ENCODE results near the gene RASGRP4.

RASGRP4 gene

GRCh38 chr19:38395381-38396114 lies 30.5 kb downstream of the RASGRP4 start:
- Histone ChIP-seq H3K4me3 (ENCODE audit: low read depth, low read length) (peak overlapping the region; percentile 32), H3K9ac (ENCODE audit: low read depth, low read length) (peak overlapping the region; percentile 47), H3K9me3 (ENCODE audit: control insufficient read depth, insufficient read depth, low read length) (no peaks in the 10 kb centered on the region), H3K36me3 (ENCODE audit: control insufficient read depth, insufficient read depth, low read length) (peaks cover 4% of the 10 kb centered on the region), H3K27me3 (ENCODE audit: control insufficient read depth, insufficient read depth, low read length) (peaks cover 50% of the 10 kb centered on the region), H3K4me1 (ENCODE audit: control insufficient read depth, insufficient read depth, low read length) (peaks cover 12% of the 10 kb centered on the region)

GRCh38 chr19:38394488-38394887 lies 31.5 kb downstream of the RASGRP4 start:
- Histone ChIP-seq H3K4me3 (ENCODE audit: low read depth, low read length) (peak overlapping the region; percentile 28), H3K9me3 (ENCODE audit: control insufficient read depth, insufficient read depth, low read length) (no peaks in the 10 kb centered on the region), H3K9ac (ENCODE audit: low read depth, low read length) (no peak overlapping the region), H3K27me3 (ENCODE audit: control insufficient read depth, insufficient read depth, low read length) (peaks cover 39% of the 10 kb centered on the region), H3K36me3 (ENCODE audit: control insufficient read depth, insufficient read depth, low read length) (peaks cover 4% of the 10 kb centered on the region), H3K4me1 (ENCODE audit: control insufficient read depth, insufficient read depth, low read length) (peaks cover 16% of the 10 kb centered on the region)

- H3K9me3 ChIP-seq (ENCODE audit: control insufficient read depth, insufficient read depth, low read length): no peaks in the 10 kb centered on the region
- peaks cover 16% of the 10 kb centered on the region for H3K4me1 ChIP-seq (ENCODE audit: control insufficient read depth, insufficient read depth, low read length)
- no peak overlapping the region for H3K9ac ChIP-seq (ENCODE audit: low read depth, low read length)
- H3K36me3 ChIP-seq (ENCODE audit: control insufficient read depth, insufficient read depth, low read length): peaks cover 4% of the 10 kb centered on the region
- peaks cover 28% of the 10 kb centered on the region for H3K27me3 ChIP-seq (ENCODE audit: control insufficient read depth, insufficient read depth, low read length)
- H3K4me3 ChIP-seq (ENCODE audit: low read depth, low read length): no peak overlapping the region
These were observed 33.2 kb downstream of the RASGRP4 start for GRCh38 chr19:38392707-38393308.

- H3K9ac ChIP-seq (ENCODE audit: low read depth, low read length): no peak overlapping the region
- H3K27me3 ChIP-seq (ENCODE audit: control insufficient read depth, insufficient read depth, low read length): peaks cover 19% of the 10 kb centered on the region
- H3K4me1 ChIP-seq (ENCODE audit: control insufficient read depth, insufficient read depth, low read length): peaks cover 16% of the 10 kb centered on the region
- H3K9me3 ChIP-seq (ENCODE audit: control insufficient read depth, insufficient read depth, low read length): no peaks in the 10 kb centered on the region
- peaks cover 4% of the 10 kb centered on the region for H3K36me3 ChIP-seq (ENCODE audit: control insufficient read depth, insufficient read depth, low read length)
- no peak overlapping the region for H3K4me3 ChIP-seq (ENCODE audit: low read depth, low read length)
These were observed 34.0 kb downstream of the RASGRP4 start for GRCh38 chr19:38391911-38392464.

GRCh38 chr19:38389957-38390924 lies 35.8 kb downstream of the RASGRP4 start:
- H3K9ac ChIP-seq (ENCODE audit: low read depth, low read length): no peak overlapping the region
- H3K4me1 ChIP-seq (ENCODE audit: control insufficient read depth, insufficient read depth, low read length): peaks cover 16% of the 10 kb centered on the region
- peaks cover 7% of the 10 kb centered on the region for H3K27me3 ChIP-seq (ENCODE audit: control insufficient read depth, insufficient read depth, low read length)
- H3K4me3 ChIP-seq (ENCODE audit: low read depth, low read length): peak overlapping the region; percentile 86
- peaks cover 4% of the 10 kb centered on the region for H3K36me3 ChIP-seq (ENCODE audit: control insufficient read depth, insufficient read depth, low read length)
- no peaks in the 10 kb centered on the region for H3K9me3 ChIP-seq (ENCODE audit: control insufficient read depth, insufficient read depth, low read length)

GRCh38 chr19:38389101-38389925 lies 36.7 kb downstream of the RASGRP4 start:
- peaks cover 13% of the 10 kb centered on the region for H3K4me1 ChIP-seq (ENCODE audit: control insufficient read depth, insufficient read depth, low read length)
- peaks cover 4% of the 10 kb centered on the region for H3K36me3 ChIP-seq (ENCODE audit: control insufficient read depth, insufficient read depth, low read length)
- peak overlapping the region; percentile 70 for H3K9ac ChIP-seq (ENCODE audit: low read depth, low read length)
- H3K27me3 ChIP-seq (ENCODE audit: control insufficient read depth, insufficient read depth, low read length): peaks cover 3% of the 10 kb centered on the region
- H3K4me3 ChIP-seq (ENCODE audit: low read depth, low read length): peak overlapping the region; percentile 86
- H3K9me3 ChIP-seq (ENCODE audit: control insufficient read depth, insufficient read depth, low read length): no peaks in the 10 kb centered on the region

GRCh38 chr19:38388349-38389100 lies 37.5 kb downstream of the RASGRP4 start, which contains the start of gene SPRED3:
TSS of gene SPRED3 (plus strand) at chr19:38388697. CDS start at chr19:38390303, 1,606 bp downstream.
- Histone ChIP-seq H3K9ac (ENCODE audit: low read depth, low read length) (peak within 1 kb of the TSS; percentile 70), H3K4me3 (ENCODE audit: low read depth, low read length) (peak within 1 kb of the TSS; percentile 86), H3K4me1 (ENCODE audit: control insufficient read depth, insufficient read depth, low read length) (peaks cover 8% of the 10 kb centered on the region), H3K36me3 (ENCODE audit: control insufficient read depth, insufficient read depth, low read length) (peaks cover under 1% of the 10 kb centered on the region), H3K27me3 (ENCODE audit: control insufficient read depth, insufficient read depth, low read length) (peaks cover 3% of the 10 kb centered on the region), H3K9me3 (ENCODE audit: control insufficient read depth, insufficient read depth, low read length) (no peaks in the 10 kb centered on the region)

- H3K27me3 ChIP-seq (ENCODE audit: control insufficient read depth, insufficient read depth, low read length): peaks cover 3% of the 10 kb centered on the region
- H3K9me3 ChIP-seq (ENCODE audit: control insufficient read depth, insufficient read depth, low read length): no peaks in the 10 kb centered on the region
- H3K36me3 ChIP-seq (ENCODE audit: control insufficient read depth, insufficient read depth, low read length): peaks cover 6% of the 10 kb centered on the region
- peak within 1 kb of the TSS; percentile 70 for H3K9ac ChIP-seq (ENCODE audit: low read depth, low read length)
- H3K4me1 ChIP-seq (ENCODE audit: control insufficient read depth, insufficient read depth, low read length): peaks cover 8% of the 10 kb centered on the region
- H3K4me3 ChIP-seq (ENCODE audit: low read depth, low read length): peak within 1 kb of the TSS; percentile 86
These were observed 38.3 kb downstream of the RASGRP4 start, which contains the start of gene GGN for GRCh38 chr19:38387550-38388348. TSS of gene GGN (minus strand) at chr19:38388034. CDS start at chr19:38387261, 773 bp downstream.

- Histone ChIP-seq H3K4me3 (ENCODE audit: low read depth, low read length) (peak overlapping the region; percentile 73), H3K9ac (ENCODE audit: low read depth, low read length) (peak overlapping the region; percentile 5), H3K9me3 (ENCODE audit: control insufficient read depth, insufficient read depth, low read length) (no peaks in the 10 kb centered on the region), H3K36me3 (ENCODE audit: control insufficient read depth, insufficient read depth, low read length) (peaks cover 10% of the 10 kb centered on the region), H3K27me3 (ENCODE audit: control insufficient read depth, insufficient read depth, low read length) (peaks cover 3% of the 10 kb centered on the region), H3K4me1 (ENCODE audit: control insufficient read depth, insufficient read depth, low read length) (peaks cover 8% of the 10 kb centered on the region)
These were observed 39.0 kb downstream of the RASGRP4 start for GRCh38 chr19:38386971-38387549.

Measured in iPS-15b (cell line).